Measurements from ENCODE around the gene NCOA4. TPM values are rescaled to one million over a fixed set of nuclear protein-coding genes. Genes with fewer than 3 reads are reported as not detected.

NCOA4 gene
- polyA plus RNA-seq, 1 experiment: 108 TPM

DNA sequence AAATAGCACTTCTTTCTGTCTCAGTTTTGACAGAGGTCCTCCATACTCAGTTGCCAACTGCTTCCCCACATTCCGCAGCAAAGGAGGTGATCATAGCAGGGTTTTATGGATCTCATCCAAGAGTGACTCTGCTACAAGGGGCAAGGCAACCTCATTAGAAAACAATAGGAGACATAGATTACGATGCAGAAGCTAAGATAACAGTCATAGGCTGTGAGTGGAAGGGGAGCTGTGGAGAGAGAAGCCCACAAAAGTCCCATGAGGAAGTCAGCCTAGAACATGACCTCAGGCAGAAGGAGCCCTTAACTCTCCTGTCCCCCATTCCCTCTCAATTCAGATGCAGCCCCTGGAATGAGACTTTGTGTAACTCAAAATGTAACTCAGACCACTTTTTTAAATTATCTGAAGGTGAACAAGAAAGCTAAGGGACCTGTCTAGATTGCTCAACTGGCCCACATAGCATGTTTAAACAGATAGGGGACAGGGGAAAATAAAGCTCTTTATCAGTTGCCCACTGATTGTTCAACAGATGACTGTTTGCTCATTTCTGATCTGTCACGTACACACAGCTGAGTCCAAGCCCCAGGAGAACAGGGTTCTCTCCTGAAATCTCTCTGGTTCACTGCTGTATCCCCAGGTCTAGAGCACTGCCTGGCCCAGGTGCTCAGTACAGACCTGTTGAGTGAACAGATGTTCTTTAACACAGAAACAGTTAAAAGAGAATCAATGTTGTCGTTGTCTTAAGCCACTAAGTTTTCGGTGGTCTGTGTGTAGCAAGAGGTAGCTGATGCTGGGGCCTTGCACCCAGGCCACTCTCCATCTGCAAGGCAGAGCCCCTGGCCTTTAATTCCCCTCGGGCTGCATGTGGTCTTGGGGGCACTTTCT, 1.5 kb upstream of the NCOA4 start:
- CTCF ChIA-PET: interaction anchor here (0.8 kb wide), 1 partner anchor 195 kb away, joined by 4 read pairs; no protein-coding TSS in a partner anchor
- Histone ChIP-seq H3K36me3 (ENCODE audit: control insufficient read depth, insufficient read depth, low read length) (no peaks in the 10 kb centered on the region; the same call in 1 of the 2 replicates), H3K27me3 (ENCODE audit: control insufficient read depth, insufficient read depth, low read length) (no peaks in the 10 kb centered on the region), H3K4me3 (ENCODE audit: low read depth, low read length) (no peak overlapping the region)
- TF ChIP-seq, protein P1, sequence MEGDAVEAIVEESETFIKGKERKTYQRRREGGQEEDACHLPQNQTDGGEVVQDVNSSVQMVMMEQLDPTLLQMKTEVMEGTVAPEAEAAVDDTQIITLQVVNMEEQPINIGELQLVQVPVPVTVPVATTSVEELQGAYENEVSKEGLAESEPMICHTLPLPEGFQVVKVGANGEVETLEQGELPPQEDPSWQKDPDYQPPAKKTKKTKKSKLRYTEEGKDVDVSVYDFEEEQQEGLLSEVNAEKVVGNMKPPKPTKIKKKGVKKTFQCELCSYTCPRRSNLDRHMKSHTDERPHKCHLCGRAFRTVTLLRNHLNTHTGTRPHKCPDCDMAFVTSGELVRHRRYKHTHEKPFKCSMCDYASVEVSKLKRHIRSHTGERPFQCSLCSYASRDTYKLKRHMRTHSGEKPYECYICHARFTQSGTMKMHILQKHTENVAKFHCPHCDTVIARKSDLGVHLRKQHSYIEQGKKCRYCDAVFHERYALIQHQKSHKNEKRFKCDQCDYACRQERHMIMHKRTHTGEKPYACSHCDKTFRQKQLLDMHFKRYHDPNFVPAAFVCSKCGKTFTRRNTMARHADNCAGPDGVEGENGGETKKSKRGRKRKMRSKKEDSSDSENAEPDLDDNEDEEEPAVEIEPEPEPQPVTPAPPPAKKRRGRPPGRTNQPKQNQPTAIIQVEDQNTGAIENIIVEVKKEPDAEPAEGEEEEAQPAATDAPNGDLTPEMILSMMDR (IDR thresholded peaks at IDR 0.05; ENCODE audit: insufficient read depth, low read depth, low read length): no peak
- DNase-seq (ENCODE audit: low read depth): no peak
- POLR2A ChIA-PET: no interaction called here

DNA sequence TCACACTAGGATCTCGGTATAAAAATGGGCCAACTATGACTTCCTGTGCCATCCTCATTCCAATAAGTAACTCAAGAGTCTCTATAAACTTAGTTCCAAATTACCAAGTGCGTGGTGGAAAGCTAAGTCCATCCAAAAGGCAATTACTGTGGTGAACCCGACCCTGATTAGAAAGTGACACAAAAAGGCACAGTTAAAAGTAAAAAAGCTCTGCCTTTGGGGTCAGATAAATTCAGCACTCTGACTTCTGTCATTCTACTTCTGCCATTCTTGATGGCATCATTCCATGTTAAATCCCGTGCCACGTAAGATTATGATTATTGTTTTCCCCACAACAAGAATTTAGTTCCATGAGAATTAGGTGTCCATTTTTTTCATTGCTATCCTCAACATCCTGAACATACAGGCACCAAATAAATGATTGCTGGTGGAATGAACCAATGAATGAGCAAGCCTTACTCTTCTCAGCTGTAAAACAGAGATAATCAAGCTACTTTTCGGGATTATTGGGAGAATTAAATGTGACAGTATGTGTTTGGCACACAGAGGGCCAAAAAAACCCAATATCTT, 877 bp downstream of the NCOA4 start:
- Histone ChIP-seq H3K4me3 (ENCODE audit: low read depth, low read length) (peak overlapping the region; percentile 81), H3K36me3 (ENCODE audit: control insufficient read depth, insufficient read depth, low read length) (no peaks in the 10 kb centered on the region; the same call in 1 of the 2 replicates), H3K27me3 (ENCODE audit: control insufficient read depth, insufficient read depth, low read length) (no peaks in the 10 kb centered on the region)
- ChIA-PET CTCF (interaction anchor here (0.9 to 2.8 kb wide), 8 partner anchors 10 to 47 kb away, joined by 3 to 18 read pairs (median 6); no protein-coding TSS in a partner anchor), POLR2A (no interaction called here)
- TF ChIP-seq, protein P1 (IDR thresholded peaks at IDR 0.05; ENCODE audit: insufficient read depth, low read depth, low read length): no peak
- no peak for DNase-seq (ENCODE audit: low read depth)

DNA sequence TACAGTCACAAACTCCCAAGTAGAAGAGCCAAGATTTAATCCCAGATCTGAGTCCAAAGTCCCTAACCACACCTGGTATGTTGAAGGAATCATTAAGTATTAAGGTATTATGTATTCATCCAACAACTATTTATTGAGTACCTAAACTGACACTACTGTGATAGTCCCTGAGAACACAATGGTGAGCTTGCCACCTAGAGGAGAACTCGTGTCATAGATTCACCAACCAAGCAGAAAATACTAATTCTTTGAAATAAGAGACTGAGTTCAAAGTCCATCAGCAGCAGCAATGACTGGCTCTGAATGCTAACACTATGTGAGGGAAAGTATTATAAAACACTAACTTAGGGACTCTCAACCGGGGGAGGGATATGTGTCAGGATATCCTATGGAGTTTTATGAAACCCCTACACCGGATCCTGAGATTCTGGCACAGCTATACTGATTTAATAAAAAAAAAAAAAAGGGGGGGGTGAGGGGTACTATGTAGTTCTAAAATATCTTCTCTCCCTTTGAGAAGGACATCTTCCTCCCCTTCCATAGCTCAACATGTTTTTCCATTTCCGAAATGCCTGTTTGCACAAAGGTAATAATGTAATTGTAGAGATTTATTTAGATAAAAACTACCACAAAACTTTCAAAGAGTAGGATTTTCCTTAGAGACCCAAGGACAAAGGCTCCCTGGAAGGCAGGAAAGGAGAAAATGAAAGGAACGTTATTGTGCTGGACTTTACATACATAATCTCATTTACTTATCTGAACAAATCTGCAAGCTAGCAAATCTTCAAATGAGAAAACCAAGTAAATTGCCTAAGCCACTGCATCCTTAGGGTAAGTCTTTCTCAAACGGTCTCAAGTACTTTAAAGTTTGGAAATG, 1.6 kb downstream of the NCOA4 start:
- CTCF ChIA-PET: interaction anchor here (0.9 to 2.8 kb wide), 9 partner anchors 10 to 46 kb away, joined by 3 to 18 read pairs (median 5); no protein-coding TSS in a partner anchor
- POLR2A ChIA-PET: no interaction called here
- H3K36me3 ChIP-seq (ENCODE audit: control insufficient read depth, insufficient read depth, low read length): no peaks in the 10 kb centered on the region; the same call in 1 of the 2 replicates
- no peaks in the 10 kb centered on the region for H3K27me3 ChIP-seq (ENCODE audit: control insufficient read depth, insufficient read depth, low read length)
- no peak for DNase-seq (ENCODE audit: low read depth)
- TF ChIP-seq, protein P1 (IDR thresholded peaks at IDR 0.05; ENCODE audit: insufficient read depth, low read depth, low read length): peak; percentile 74
- H3K4me3 ChIP-seq (ENCODE audit: low read depth, low read length): peak overlapping the region; percentile 81

DNA sequence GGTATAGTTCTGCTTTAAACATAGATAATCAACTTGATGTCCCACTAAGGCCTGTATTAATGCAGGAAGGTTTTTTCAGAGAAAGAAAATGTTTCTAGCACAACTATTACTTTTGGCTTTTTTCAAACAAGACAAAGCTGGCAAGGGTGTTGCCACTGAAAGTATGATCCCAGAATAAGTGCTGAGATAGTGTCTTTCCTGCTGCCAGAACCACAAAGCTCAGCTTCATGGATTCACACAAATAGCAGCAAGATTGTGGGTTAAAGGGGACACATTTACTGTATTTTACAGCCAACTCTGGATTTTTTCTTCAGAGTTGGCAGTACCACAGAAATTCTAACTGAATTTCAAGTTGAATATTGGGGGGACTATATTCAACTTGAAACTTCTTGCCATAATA, 4.3 kb downstream of the NCOA4 start:
- DNase-seq (ENCODE audit: low read depth): no peak

More for the DNA sequence above, 4.3 kb downstream of the NCOA4 start:
- CTCF ChIA-PET: no interaction called here
- POLR2A ChIA-PET: no interaction called here
- TF ChIP-seq, protein P1 (IDR thresholded peaks at IDR 0.05; ENCODE audit: insufficient read depth, low read depth, low read length): no peak
- Histone ChIP-seq H3K36me3 (ENCODE audit: control insufficient read depth, insufficient read depth, low read length) (no peaks in the 10 kb centered on the region; the same call in 1 of the 2 replicates), H3K27me3 (ENCODE audit: control insufficient read depth, insufficient read depth, low read length) (no peaks in the 10 kb centered on the region), H3K4me3 (ENCODE audit: low read depth, low read length) (no peak overlapping the region)

Measured in BJ (cell line).